ENCODE results near the gene AHRR. TPM values are rescaled to one million over a fixed set of nuclear protein-coding genes. Genes with fewer than 3 reads are reported as not detected.

Gene AHRR
- total RNA-seq, 1 donor from 2014 or later = 0.29 TPM

- no peak overlapping the region for H3K4me3 ChIP-seq (ENCODE audit: low read depth, low read length)
- DNase-seq (ENCODE audit: low read depth) = no peak
- TF ChIP-seq CTCF (conservative IDR thresholded peaks at IDR 0.05; ENCODE audit: low read depth, low read length) = no peak
These were observed 96.9 kb downstream of the AHRR start for GRCh38 chr5:418162-419121.

- TF ChIP-seq CTCF (conservative IDR thresholded peaks at IDR 0.05; ENCODE audit: low read depth, low read length) = no peak
- no peak for DNase-seq (ENCODE audit: low read depth)
- H3K4me3 ChIP-seq (ENCODE audit: low read depth, low read length) = no peak overlapping the region
These were observed 98.5 kb downstream of the AHRR start for GRCh38 chr5:419970-420369.

GRCh38 chr5:420632-421286, 99.2 kb downstream of the AHRR start:
- no peak overlapping the region for H3K4me3 ChIP-seq (ENCODE audit: low read depth, low read length)
- DNase-seq (ENCODE audit: low read depth) = no peak
- TF ChIP-seq CTCF (conservative IDR thresholded peaks at IDR 0.05; ENCODE audit: low read depth, low read length) = no peak

- no peak for TF ChIP-seq CTCF (conservative IDR thresholded peaks at IDR 0.05; ENCODE audit: low read depth, low read length)
- H3K4me3 ChIP-seq (ENCODE audit: low read depth, low read length) = no peak overlapping the region
- DNase-seq (ENCODE audit: low read depth) = no peak
These were observed 99.9 kb downstream of the AHRR start for GRCh38 chr5:421287-421880.

- TF ChIP-seq CTCF (conservative IDR thresholded peaks at IDR 0.05; ENCODE audit: low read depth, low read length) = no peak
- no peak overlapping the region for H3K4me3 ChIP-seq (ENCODE audit: low read depth, low read length)
- no peak for DNase-seq (ENCODE audit: low read depth)
These were observed 100.4 kb downstream of the AHRR start for GRCh38 chr5:421901-422300.

GRCh38 chr5:422323-423232, 101.1 kb downstream of the AHRR start:
- TF ChIP-seq CTCF (conservative IDR thresholded peaks at IDR 0.05; ENCODE audit: low read depth, low read length) = no peak
- DNase-seq (ENCODE audit: low read depth) = no peak
- H3K4me3 ChIP-seq (ENCODE audit: low read depth, low read length) = no peak overlapping the region

Data from epithelial cell of proximal tubule (primary cell).